GM12892 (cell line): ENCODE results near the gene GSTM5.

ENCODE experiments used
- POLR2A ChIP-seq: IDR thresholded peaks from 2 replicates; pipeline ENCODE4 v1.6.1; 2011; ENCODE audit warnings: low read depth, low read length, control low read depth
- TAF1 ChIP-seq: IDR thresholded peaks from 2 replicates; pipeline ENCODE4 v1.6.1; 2011; ENCODE audit warnings: low read depth, mild to moderate bottlenecking, control low read depth, low read length, borderline replicate concordance

GRCh38 chr1:109749221-109749620, 37.2 kb downstream of the GSTM5 start:
- TF ChIP-seq TAF1, result no peak
- no peak for TF ChIP-seq POLR2A
